Right forelimb (tissue), 1 donor: ENCODE measurements around the gene STRA6.

ENCODE experiments used
- DNase-seq: peaks from one replicate; pipeline ENCODE4 v3.0.0-alpha.2; 2018

STRA6 gene, protein sequence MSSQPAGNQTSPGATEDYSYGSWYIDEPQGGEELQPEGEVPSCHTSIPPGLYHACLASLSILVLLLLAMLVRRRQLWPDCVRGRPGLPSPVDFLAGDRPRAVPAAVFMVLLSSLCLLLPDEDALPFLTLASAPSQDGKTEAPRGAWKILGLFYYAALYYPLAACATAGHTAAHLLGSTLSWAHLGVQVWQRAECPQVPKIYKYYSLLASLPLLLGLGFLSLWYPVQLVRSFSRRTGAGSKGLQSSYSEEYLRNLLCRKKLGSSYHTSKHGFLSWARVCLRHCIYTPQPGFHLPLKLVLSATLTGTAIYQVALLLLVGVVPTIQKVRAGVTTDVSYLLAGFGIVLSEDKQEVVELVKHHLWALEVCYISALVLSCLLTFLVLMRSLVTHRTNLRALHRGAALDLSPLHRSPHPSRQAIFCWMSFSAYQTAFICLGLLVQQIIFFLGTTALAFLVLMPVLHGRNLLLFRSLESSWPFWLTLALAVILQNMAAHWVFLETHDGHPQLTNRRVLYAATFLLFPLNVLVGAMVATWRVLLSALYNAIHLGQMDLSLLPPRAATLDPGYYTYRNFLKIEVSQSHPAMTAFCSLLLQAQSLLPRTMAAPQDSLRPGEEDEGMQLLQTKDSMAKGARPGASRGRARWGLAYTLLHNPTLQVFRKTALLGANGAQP

DNA sequence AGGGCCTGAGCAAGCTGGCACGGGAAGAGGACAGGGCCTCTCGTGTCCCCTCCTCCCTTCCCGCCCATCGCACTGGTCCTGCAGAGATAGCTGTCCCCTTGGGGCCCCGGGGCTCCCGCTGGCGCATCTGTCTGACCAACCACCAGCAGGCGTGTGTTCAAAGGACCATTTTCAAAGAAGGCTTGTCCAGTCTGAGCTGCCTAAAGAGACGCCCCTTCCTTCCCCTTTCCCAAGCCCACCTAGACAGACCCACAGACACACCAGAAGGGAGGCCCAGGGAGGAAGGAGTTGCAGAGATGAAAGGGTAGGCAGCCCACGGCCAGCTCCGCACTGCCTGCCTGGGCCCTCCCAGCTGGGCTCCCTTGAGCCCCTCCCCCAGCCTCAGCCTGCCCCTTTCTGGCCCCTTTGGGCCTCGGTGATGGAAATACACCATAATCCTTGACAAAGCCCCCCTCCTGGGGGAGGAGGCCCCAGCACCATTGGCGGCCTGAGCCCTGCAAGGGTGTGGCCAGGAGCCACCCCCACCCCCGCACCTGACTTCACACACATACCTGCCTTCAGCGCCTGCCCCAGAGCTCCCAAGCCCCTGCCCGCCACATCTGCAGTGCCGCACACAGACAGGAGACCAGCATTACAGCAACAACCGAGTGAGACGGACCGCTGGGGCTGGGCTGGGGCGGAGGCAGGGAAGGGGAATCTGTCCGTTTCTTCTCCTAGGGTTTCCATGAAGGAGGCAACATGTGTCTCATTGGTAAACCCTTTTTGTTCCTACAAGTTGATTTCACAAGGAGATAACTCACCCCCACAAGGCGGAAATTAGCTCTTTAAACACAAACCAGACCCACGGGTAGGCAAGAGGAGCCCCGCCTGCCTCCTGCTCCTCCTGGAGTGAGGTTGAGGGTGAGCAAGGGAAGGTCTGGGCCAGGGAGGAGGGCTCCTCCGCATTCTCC is at the start of gene STRA6:
STRA6 (minus strand) TSS at position 336 of the 950 bp plus-strand sequence. CDS start 520 bp downstream, outside the sequence.
- DNase-seq = peak; percentile 63

DNA sequence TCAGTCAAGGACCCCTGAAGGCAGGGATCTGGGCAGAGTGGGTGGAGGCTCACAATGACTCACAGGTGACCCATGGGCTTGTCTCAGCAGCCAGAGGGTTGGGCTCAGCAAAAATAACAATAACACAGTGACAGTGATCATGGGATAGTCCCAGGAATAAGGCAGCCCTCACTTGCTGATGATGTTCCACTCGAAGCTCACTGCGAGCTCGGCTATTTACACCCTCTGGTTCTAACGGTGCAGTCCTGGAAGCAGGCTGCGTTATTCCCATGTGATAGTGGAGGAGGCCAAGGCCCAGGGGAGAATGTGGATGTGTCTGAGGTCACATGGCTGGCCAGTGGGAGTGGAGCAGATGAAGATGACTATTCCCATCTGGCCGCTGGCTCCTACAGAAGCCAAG is 49.7 kb upstream of the STRA6 start:
- no peak for DNase-seq

DNA sequence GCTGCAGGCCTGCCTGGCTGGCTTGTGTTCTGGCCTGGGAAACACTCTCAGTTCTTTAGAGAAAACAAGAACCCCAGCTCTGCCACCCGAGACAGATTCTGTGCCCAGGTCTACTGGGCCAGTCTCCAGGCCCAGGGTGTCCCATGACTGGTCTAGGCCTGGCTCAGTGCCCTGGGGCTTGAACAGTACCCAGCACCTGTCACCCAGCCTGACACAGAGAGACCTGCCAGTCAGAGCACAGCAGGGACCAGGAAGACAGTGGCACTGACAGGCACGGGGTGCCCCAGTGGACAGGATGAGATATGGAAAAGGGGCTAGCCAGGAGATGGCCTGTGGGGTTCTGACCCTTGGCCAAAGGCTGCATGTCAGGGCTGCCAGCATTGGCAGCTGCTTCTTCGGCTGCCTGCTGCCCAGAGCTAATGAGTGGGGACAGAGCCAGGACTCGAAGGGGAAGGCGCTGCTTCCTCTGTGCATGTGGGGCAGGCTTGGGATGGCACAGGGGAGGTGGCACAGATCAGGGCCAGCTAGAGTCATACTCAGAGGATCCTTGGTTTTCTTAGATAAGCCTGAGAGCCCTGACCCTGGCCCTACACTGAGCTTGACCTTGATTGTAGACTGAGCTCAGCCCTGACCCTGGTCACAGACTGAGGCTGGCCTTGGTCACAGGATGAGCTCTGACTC is 48.7 kb upstream of the STRA6 start:
- no peak for DNase-seq

DNA sequence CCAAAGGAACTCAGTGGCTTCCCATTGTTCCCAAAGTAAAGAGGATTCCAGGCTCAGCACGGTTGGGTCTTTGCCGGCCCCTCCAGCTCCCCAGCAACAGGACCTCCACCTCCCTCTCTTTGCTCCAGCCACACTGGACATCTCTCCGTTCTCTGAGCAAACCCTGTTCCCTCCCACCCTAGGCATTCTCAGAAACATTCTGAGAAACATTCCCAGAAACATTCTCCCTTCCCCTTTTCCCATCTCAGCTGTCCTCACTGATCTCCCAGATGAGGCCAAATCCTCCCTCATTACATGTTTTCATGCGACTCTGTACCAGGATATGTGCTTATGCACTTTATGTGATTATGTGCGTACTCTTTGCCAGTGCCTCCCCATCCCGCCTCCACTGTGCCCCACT is 47.7 kb upstream of the STRA6 start:
- DNase-seq = no peak

DNA sequence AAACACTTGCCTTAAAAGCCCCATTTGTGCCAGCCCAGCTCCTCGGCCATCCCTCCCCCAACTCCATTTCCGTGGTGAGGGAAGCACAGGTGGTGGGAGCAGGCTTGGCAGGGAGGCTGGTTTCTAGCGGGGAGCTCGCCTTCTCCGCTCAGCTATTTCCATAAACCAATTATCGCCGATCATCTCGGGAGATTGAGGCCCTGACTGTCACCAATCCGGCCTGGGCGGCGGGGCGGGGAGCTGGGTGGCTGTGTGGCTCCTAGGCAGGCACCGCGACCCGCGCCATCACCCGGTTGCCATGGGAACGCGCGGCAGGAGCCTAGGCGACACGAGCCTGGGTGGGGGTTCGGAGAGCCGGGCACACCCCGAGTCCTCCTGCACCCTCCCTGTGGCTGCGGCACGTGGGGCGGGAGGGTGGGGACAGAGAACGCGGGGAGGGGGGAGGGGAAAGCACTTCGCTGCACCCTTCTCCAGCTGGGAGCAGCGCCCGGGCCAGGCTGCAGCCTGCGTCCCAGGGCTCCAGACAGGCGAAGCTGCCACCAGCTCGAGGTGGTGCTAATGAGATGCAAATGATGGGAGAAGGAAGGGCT is 42.9 kb upstream of the STRA6 start:
- DNase-seq = no peak

DNA sequence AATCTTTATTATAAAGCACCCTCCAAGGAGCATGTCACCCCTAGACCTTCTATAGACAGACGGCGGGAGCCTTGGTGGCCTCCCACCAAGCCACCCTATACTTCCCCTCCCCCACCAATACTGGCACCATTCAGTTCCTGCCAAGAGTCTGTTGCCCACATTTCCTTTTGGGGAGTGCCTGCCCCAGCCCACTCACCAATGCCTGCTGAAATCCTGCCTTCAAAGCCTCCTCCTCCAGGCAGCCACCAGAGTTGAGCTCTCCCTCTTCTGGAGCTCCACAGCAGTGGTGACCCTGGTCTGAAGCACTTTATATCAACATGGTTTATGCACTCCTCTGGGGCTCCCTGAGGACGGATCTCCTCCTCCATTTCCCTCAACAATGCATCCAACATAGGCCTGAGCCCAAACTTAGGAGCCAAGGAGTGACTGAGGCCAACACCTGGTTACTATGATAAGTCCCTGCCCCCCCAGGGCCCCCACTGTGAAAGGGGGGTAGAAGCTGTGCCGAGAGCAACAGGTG is 42.3 kb upstream of the STRA6 start:
- no peak for DNase-seq

DNA sequence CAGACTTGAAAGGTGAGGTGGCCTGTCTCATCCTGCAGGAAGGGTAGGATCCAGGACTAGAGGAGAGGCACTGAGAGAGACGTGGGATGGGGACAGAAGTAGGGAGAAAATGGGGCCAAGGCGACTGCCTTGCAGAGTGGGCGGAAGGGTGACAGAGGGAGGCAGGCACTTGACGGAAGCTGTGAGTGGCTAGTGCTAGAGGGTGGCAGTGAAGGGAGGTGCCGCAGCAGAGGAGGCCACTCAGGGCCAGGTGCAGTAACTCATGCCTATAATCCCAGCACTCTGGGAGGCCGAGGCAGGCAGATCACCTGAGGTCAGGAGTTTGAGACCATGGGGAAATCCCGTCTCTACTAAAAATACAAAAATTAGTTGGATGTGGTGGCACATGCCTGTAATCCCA is 40.8 kb upstream of the STRA6 start:
- DNase-seq = no peak

DNA sequence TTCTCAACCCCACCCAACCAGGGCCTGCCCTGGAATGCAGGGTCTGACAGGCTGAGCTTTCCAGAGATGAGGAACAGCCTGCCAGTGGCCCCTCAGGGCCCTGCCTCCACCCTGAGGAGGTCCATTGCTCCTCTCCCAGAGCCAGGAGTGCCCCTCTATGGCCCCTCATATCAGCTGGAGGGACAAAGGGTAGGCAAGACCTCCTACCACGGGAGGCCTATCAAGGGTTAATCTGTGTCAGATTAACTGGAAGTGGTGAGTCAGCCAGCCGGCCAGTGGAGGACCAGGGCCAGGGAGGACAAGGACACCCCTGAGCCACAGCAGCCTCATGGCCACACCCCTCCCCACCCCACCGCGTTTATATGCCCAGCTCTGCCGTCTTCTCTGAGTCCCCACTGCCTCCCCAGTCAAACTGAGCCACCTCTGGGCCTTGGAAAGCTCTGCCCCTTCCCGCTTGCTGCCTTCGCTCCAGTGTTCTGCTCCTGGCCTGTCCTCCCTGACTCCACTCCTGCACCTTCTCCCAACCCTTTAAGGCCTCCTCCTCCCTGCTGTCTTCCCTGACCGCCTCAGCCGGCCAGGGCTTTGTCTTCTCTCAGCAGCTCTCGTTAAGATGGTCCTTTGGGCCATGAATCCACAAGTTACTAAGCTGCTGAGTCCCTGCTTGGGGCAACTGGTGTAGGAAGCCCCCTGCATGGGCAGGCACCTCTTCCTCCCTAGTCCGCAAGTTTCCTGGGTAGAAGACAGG is 40.0 kb upstream of the STRA6 start:
- no peak for DNase-seq

DNA sequence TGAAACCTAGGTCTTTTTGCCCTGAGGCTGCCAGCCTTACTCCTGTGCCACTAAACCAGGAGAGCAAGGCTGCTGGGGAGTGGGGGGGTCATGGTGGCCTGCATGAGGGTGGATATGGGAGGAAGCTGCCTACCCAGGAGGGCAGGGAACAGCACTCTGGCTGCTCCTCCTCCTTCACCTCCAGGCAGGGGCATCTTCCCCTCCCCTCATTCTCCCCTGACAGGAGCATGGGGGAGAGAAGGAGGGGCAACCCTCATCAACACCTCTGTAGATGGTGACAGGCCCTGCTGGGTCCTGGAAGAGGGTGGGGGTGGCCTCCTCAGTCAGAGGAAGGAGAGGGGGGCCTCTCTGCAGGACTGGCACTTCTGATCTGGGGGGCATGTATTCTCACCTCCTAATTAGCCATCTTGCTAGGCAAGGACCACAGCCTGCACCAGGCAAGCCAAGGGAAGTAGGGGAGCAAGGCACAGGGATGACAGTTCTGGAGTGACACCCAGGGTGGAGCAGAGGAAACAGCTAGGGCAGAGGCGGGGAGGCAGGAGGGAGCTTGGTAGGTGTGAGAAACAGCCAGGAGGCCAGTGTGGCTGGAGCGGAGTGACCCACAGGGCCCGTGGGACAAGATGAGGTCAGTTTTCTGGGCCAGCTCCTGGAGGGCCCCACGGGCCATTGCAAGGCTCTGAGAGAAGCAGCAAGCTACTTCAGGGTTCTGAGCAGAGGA is 38.5 kb upstream of the STRA6 start:
- no peak for DNase-seq

DNA sequence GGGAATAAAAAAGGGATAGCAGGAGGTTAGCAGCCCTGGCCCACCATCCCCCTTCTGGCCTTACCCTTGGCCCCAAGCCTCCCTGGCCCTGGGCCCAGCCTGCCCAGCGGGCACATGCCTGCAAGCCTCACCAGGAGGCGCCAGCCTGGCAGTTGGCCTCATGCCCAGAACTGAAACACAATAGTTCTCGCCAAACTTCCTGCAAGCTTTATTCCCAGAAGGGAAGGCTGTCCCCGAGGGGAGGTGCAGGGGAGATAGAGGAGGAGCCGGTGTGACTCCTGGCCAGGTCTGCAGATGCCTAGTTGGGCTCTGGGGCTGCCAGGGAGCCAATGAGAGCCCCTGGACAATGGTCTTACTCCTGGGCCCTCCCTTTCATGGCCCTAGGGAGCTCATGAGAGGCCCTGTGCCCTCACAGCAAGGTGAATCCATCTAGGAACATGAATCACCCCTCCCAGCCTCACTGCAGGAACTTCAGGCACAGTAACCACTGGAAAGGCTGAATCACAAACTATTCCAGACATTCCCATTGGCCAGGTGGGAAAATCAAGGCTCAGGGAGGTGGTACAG is 37.5 kb upstream of the STRA6 start:
- peak; percentile 75 for DNase-seq

DNA sequence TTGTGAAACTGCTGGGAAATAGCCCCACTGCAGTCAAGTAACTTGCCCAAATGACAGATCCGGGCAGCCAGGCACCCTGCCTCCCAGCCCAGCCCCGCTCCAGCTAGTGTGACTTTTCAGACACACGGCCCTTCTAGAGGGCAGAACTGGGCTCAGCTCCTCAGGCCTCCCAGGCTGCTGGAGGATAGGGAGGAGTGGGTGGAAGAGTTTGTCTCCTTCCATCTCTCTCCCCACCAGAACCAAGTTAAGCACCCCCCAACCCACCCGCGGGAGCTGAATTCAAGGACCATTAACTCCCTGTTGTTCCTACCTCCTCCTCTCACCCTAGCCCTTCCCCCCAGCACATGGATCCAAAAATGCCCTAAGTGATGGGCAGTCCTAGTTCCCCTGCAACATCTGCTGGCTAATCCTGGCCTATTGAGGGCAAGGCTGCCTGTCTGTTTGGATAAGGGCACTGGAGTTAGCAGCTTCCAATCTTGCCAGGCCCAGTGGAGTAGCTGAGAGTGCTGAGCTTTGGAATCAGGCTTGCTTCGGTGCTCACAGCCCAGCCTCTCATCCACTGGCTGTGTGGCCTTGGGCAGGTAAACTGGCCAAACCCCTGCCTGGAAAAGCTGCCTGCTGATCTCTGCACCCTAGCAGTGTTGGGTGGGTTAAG is 36.6 kb upstream of the STRA6 start:
- DNase-seq = no peak

DNA sequence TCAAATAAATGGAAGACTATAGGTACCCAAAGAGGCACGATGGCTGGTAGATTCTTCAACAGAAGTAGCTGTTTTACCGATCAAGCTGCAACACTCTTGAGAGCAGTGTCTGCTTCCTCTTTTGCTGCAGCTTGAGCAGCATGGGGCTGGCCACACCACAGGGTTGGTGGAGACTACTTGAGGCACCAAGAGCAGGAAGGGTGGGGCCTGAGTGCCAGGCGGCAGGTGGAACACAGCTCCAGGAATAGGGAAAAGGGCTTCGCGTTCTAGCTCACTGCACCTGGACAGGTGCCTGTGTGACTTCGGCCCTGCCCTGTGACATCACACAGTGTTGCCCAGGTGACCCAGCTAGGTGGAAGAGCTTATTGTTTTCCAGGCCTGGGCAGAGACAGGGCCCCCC is 33.4 kb upstream of the STRA6 start, which contains the start of gene CCDC33:
CCDC33 (plus strand) TSS at position 365 of the 400 bp plus-strand sequence. CDS start 394 bp downstream, outside the sequence.
- DNase-seq = no peak

DNA sequence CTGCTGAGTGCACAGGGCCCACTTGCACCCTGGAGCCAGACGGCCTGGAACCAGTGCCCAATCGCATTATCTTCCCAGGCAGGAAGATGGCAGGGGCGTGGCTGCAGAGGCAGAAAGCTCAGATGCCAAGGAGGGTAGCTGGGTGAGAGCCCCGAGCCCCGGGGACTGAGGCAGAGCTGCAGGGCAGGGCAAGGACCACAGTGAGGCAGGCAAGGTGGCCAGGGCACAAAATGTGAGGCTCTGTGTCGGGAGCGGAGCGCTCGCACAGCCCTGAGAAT is 31.9 kb upstream of the STRA6 start:
- no peak for DNase-seq

DNA sequence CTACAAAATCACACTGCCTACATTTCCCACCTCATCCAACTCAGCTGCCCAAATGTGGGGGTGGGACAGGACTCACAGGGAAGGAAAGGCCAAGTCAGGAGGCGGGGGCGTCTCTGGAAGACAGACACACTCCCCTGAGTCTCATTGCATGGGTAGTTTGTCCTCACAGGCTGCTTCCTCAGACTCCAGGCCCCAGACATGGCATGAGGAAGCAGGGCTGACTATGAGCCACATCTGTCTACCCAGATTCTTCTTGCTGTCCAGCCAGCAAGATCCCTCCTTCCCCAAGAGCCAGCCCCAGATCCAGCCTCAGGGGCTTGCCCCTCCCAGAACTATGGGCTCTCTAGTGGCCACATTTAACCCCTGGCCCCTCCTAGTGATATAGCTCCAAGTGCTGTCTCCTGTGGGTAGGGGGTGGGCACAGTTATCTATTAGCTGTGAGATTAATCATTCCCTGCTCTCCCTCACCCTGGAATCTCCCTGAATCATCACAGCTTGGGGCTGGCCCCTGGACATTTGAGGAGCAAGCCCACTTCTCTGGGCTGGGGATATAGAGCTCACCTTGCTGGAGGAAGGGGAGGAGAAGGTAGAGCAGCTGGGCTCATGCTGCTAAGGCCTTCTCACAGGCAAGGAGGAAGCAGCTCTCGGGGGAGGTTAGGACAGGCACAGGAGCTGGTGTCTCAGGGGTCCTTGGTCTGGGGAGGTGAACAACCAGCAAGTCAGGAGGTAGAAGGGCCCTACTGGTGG is 31.4 kb upstream of the STRA6 start:
- no peak for DNase-seq

DNA sequence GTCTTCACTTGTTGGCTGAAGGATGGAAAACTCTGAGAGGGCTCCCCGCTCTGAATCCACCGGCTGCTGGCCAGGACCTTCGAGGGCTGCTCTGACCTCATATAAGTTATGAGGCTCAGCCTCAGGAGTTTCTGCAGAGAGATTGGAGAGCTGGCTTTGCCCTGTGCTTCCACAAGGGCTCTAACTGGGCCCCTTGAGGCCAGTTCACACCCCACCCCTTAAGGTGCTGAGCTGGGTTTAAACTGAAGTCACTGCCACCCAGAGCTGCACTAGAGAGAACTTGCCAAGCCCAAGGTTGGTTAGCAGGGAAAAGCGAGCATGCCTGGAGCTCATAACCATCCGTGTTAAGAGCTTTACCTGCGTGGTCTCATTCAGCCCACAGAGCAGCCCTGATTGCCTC is 30.8 kb upstream of the STRA6 start:
- DNase-seq = no peak

DNA sequence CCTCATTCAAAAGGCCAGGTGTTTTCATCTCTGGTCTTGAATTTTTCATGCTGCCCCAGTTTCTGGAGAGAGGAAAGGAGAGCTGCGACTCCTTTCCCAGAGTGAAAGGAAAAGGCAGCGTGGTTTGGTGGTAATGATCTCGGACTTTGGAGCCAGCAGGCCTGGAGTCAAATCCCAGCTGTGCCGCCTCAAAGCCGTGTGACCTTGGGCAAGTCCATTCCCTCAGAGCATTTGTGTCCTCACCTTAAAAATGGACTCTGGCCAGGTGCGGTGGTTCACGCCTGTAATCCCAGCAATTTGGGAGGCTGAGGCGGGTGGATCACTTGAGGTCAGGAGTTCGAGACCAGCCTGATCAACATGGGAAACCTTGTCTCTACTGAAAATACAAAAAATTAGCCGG is 28.9 kb upstream of the STRA6 start:
- DNase-seq = no peak

DNA sequence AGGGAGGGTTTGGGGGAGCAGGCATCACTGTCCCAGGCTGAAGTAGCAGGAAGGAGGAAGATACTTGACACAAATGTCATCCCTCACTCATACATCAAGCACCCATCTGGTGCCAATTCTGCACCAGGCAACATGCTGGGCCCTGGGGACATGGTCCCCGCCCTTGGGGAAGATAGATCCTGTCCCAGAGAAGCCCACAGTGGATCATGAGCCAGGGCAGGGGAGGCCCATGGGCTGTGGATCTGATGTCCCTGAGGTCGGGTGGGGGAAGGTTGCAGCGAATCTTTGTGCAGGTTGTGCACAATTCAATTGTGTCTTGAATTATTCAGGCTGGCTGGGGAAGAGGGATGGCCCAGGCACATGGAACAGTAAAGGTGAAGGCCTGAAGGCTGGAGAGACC is 27.1 kb upstream of the STRA6 start:
- DNase-seq = no peak

DNA sequence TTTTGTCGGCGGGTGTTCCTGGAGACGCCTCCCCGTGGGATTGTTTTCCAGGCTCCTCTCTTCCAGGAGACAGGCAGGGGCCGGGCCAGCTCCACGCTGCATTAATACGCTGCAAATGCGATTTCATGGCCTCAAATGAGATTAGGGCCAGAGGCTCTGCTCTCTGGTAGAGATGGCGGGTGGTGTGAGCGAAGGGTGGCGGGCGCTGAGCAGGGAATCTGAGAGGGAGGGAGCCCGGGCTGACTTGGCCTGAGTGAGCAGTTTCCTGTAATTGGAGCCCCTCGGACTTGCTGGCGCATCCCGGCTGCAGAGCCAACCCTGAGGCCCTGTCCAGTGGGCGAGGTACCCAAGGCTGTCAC is 26.1 kb upstream of the STRA6 start:
- DNase-seq = peak; percentile 74
